T-helper 17 cell (primary cell): ENCODE measurements around the gene EGFR. TPM values are rescaled to one million over a fixed set of nuclear protein-coding genes. Genes with fewer than 3 reads are reported as not detected.
A peak's percentile ranks its signal among the peaks of the same experiment; 100 is the strongest.

Experiments
- ATAC-seq: fragments of 150-1000 bp; cut with Tn5 transposase; 2 replicates; pipeline ENCODE4 v1.10.0; 2021; ENCODE audit warnings: mild to moderate bottlenecking, moderate library complexity
- DNase-seq, 3 donors: peaks; one replicate each; pipeline versions ENCODE4 v3.0.0 to v3.0.0-alpha.2; 2020 to 2021
- H3K9me3 ChIP-seq: one replicate; pipeline ENCODE4 v1.7.0; 2013; ENCODE audit warnings: low read length, mild to moderate bottlenecking; ENCODE audit not compliant: control insufficient read depth, poor library complexity, severe bottlenecking
- H3K27ac Mint-ChIP-seq: one replicate; pipeline ENCODE4 v1.8.0; 2022; ENCODE audit warnings: mild to moderate bottlenecking, moderate library complexity, mixed read lengths
- H3K27me3 Mint-ChIP-seq: one replicate; pipeline ENCODE4 v1.8.0; 2022; ENCODE audit warnings: mixed read lengths
- H3K36me3 Mint-ChIP-seq: one replicate; pipeline ENCODE4 v1.8.0; 2022; ENCODE audit warnings: low read depth, mixed read lengths
- H3K4me1 Mint-ChIP-seq: one replicate; pipeline ENCODE4 v1.8.0; 2022; ENCODE audit warnings: mild to moderate bottlenecking, mixed read lengths
- H3K4me3 Mint-ChIP-seq: one replicate; pipeline ENCODE4 v1.8.0; 2022; ENCODE audit warnings: mild to moderate bottlenecking, moderate library complexity, mixed read lengths
- total RNA-seq, 4 donors: library from RNA in 2 of 4; stranded (reverse) in 2 of 4; gene quantifications; one replicate each; pipeline ENCODE4 v1.2.3 and lab custom pipeline; 2022 to 2026

The EGFR gene
- total RNA-seq, 2 donors from 2014 or later: not detected

- Mint-ChIP-seq H3K27me3 (peaks cover 63% of the 10 kb centered on the region), H3K27ac (no peak overlapping the region), H3K4me3 (no peak overlapping the region), H3K36me3 (no peaks in the 10 kb centered on the region), H3K4me1 (peaks cover 8% of the 10 kb centered on the region)
- ATAC-seq: no peak
- no peaks in the 10 kb centered on the region for H3K9me3 ChIP-seq
- no peak for DNase-seq
Observed at GRCh38 chr7:55252386-55252785, 233.6 kb downstream of the EGFR start.

- H3K4me1 Mint-ChIP-seq: peaks cover 8% of the 10 kb centered on the region
- no peak for ATAC-seq
- H3K27me3 Mint-ChIP-seq: peaks cover 57% of the 10 kb centered on the region
- H3K9me3 ChIP-seq: no peaks in the 10 kb centered on the region
- no peak overlapping the region for H3K27ac Mint-ChIP-seq
- peak overlapping the region; percentile 53 for H3K4me3 Mint-ChIP-seq
- H3K36me3 Mint-ChIP-seq: no peaks in the 10 kb centered on the region
- DNase-seq: no peak
Observed at GRCh38 chr7:55253188-55253587, 234.4 kb downstream of the EGFR start.

- Mint-ChIP-seq H3K4me3 (peak overlapping the region; percentile 68), H3K27me3 (peaks cover 57% of the 10 kb centered on the region), H3K27ac (no peak overlapping the region), H3K36me3 (no peaks in the 10 kb centered on the region), H3K4me1 (peaks cover 8% of the 10 kb centered on the region)
- ATAC-seq (no peak), DNase-seq (no peak)
- H3K9me3 ChIP-seq: no peaks in the 10 kb centered on the region
Observed at GRCh38 chr7:55254242-55254595, 235.4 kb downstream of the EGFR start.

- peak overlapping the region; percentile 39 for H3K27ac Mint-ChIP-seq
- H3K4me1 Mint-ChIP-seq: peaks cover 8% of the 10 kb centered on the region
- peaks cover 58% of the 10 kb centered on the region for H3K27me3 Mint-ChIP-seq
- peak; percentile 49 to 59 (median 51) for DNase-seq
- H3K9me3 ChIP-seq: no peaks in the 10 kb centered on the region
- H3K36me3 Mint-ChIP-seq: peaks cover under 1% of the 10 kb centered on the region
- peak; percentile 69 for ATAC-seq
- peak overlapping the region; percentile 96 for H3K4me3 Mint-ChIP-seq
Observed at GRCh38 chr7:55254596-55255495, 236.0 kb downstream of the EGFR start.

GRCh38 chr7:55255496-55256445 lies 237.0 kb downstream of the EGFR start:
- ATAC-seq: peak; percentile 94
- H3K4me3 Mint-ChIP-seq: peak overlapping the region; percentile 96
- H3K9me3 ChIP-seq: no peaks in the 10 kb centered on the region
- DNase-seq: peak; percentile 50 to 69 (median 53)
- H3K27ac Mint-ChIP-seq: peak overlapping the region; percentile 39
- peaks cover 55% of the 10 kb centered on the region for H3K27me3 Mint-ChIP-seq
- H3K4me1 Mint-ChIP-seq: peaks cover 8% of the 10 kb centered on the region
- H3K36me3 Mint-ChIP-seq: peaks cover 3% of the 10 kb centered on the region

- Mint-ChIP-seq H3K27ac (no peak overlapping the region), H3K36me3 (peaks cover 3% of the 10 kb centered on the region), H3K4me3 (no peak overlapping the region), H3K4me1 (peaks cover 6% of the 10 kb centered on the region), H3K27me3 (peaks cover 44% of the 10 kb centered on the region)
- H3K9me3 ChIP-seq: no peaks in the 10 kb centered on the region
- ATAC-seq (no peak), DNase-seq (no peak)
Observed at GRCh38 chr7:55258631-55259030, 239.8 kb downstream of the EGFR start.

- DNase-seq: no peak
- no peak overlapping the region for H3K4me3 Mint-ChIP-seq
- no peak overlapping the region for H3K27ac Mint-ChIP-seq
- peaks cover 3% of the 10 kb centered on the region for H3K36me3 Mint-ChIP-seq
- H3K4me1 Mint-ChIP-seq: peaks cover 6% of the 10 kb centered on the region
- ATAC-seq: no peak
- no peaks in the 10 kb centered on the region for H3K9me3 ChIP-seq
- H3K27me3 Mint-ChIP-seq: peaks cover 38% of the 10 kb centered on the region
Observed at GRCh38 chr7:55260171-55260570, 241.4 kb downstream of the EGFR start.

GRCh38 chr7:55260676-55261385 lies 242.0 kb downstream of the EGFR start:
- DNase-seq (no peak), ATAC-seq (no peak)
- peaks cover 33% of the 10 kb centered on the region for H3K27me3 Mint-ChIP-seq
- H3K36me3 Mint-ChIP-seq: peaks cover 3% of the 10 kb centered on the region
- H3K4me1 Mint-ChIP-seq: peaks cover 2% of the 10 kb centered on the region
- H3K27ac Mint-ChIP-seq: no peak overlapping the region
- H3K9me3 ChIP-seq: no peaks in the 10 kb centered on the region
- H3K4me3 Mint-ChIP-seq: no peak overlapping the region
